ENCODE data around the gene ACTN3.
"Not testable (repeated sequence)": the region's sequence is repeated elsewhere in the genome, so short reads cannot be mapped to it uniquely, and the experiment has no call there.

The ACTN3 gene

GRCh38 chr11:66595245-66595904 lies 48.7 kb downstream of the ACTN3 start:
- DNase-seq (ENCODE audit: low read depth, low spot score), result no peak

GRCh38 chr11:66598993-66599392 lies 52.3 kb downstream of the ACTN3 start:
- no peak for DNase-seq (ENCODE audit: low read depth, low spot score)

- DNase-seq (ENCODE audit: low read depth, low spot score), result no peak
Measured at GRCh38 chr11:66600219-66600618, 53.5 kb downstream of the ACTN3 start.

GRCh38 chr11:66600631-66601233 lies 54.0 kb downstream of the ACTN3 start:
- DNase-seq (ENCODE audit: low read depth, low spot score), result peak; percentile 68

- DNase-seq (ENCODE audit: low read depth, low spot score), result no peak
Measured at GRCh38 chr11:66603072-66603471, 56.4 kb downstream of the ACTN3 start.

- DNase-seq (ENCODE audit: low read depth, low spot score), result no peak
Measured at GRCh38 chr11:66604155-66604554, 57.5 kb downstream of the ACTN3 start.

GRCh38 chr11:66606608-66607007 lies 59.9 kb downstream of the ACTN3 start:
- DNase-seq (ENCODE audit: low read depth, low spot score), result not testable (repeated sequence)

GRCh38 chr11:66607126-66607834 lies 60.6 kb downstream of the ACTN3 start:
- DNase-seq (ENCODE audit: low read depth, low spot score), result peak; percentile 73

- DNase-seq (ENCODE audit: low read depth, low spot score), result no peak
Measured at GRCh38 chr11:66609721-66610617, 63.3 kb downstream of the ACTN3 start.

GRCh38 chr11:66612458-66612857 lies 65.8 kb downstream of the ACTN3 start:
- DNase-seq (ENCODE audit: low read depth, low spot score), result no peak
